Measurements from ENCODE around the gene SELP.

DNA sequence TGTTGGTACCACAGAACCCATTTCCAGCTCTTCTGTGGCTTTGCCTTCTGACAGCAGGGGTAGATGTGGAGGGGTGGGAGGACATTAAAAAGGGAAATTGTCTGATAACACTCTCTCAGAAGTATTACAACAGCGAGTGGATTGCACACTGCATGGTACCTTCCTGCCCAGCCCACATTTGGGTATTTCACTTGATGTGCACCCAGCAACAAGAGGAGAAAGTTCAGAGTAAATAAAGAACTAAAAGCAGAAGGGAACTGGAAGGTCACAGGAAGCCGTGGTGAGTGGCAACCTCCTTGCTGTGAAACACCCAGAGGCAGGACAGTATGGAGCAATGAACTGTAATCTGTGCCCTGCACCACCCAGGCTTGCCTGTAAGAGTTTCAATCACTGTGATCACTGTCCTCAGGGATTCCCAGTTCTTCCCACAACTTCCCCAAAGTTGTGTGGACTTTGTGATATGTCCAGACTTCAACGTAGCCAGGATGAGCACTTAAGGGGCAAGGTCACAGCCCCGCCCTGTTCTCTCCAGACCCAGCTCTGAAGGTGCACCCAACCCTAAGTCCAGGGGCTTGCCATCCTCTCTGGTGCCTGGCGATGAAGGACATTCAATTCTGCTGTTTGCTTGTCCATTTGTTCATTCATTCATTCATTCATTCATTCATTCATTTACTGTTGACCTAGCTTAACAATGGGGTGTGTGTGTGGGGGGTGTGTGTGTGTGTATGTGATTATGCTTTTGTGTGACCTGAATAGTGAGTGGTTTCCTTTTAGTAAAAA lies 25.0 kb downstream of the SELP start:
- TF ChIP-seq GATA2 (IDR thresholded peaks at IDR 0.05; ENCODE audit: low read depth, low read length) (no peak), GATA3 (IDR thresholded peaks at IDR 0.05; ENCODE audit: low read depth, low read length) (no peak)

Measured in SH-SY5Y (cell line).